ENCODE results near the gene HPS4. TPM values are rescaled to one million over a fixed set of nuclear protein-coding genes. Genes with fewer than 3 reads are reported as not detected.

Gene HPS4
- total RNA-seq, 1 experiment from 2014 or later, result 35.4 TPM

DNA sequence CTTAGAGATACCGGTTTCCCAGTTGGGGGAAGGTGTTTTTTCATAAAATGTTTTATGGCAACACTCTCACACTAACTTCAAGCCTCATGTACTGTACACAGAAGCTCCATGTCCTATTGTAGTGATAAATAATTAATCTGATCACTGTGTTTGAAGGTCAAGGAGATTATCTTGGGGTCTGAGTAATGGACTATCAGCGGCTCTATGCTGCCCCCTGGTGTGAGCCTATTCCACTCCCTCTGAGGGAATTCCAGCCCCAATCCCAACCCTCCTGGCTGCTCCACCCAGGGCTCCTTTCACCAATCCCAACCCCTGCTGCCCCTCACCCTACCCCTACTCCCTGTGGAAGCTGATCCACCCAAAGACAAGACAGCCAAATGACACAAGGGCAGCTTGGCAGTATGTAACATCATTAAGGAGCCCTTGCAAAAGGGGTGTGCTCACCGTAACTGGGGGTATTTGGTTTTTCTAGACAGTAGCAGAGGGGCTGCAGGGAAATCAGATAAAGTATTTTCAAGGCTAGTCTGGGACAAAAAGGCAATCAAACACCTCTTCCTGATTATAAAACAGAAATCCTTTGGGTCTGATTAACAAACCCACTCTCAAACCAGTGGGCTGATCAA lies 22.3 kb downstream of the HPS4 start:
- Histone ChIP-seq H2AFZ (ENCODE audit: low read depth, low read length, poor library complexity, severe bottlenecking) (no peak overlapping the region), H3K79me2 (ENCODE audit: insufficient read depth, low read length) (peaks cover 14% of the 10 kb centered on the region), H3K4me1 (ENCODE audit: control insufficient read depth in 1 of 2, insufficient read depth in 2 of 2, low read length in 2 of 2) (peaks cover 0 to 7% of the 10 kb centered on the region in 2 experiments; a peak in 3 of 4 replicates), H3K27me3 (ENCODE audit: insufficient read depth, low read length) (no peaks in the 10 kb centered on the region), H3K4me3 (replicated peaks in 1 of 2; ENCODE audit: low read depth in 1 of 2, low read length in 2 of 2) (no peak overlapping the region), H3K9ac (ENCODE audit: low read length) (no peak overlapping the region), H3K36me3 (ENCODE audit: control insufficient read depth in 1 of 2, insufficient read depth in 2 of 2, low read length in 2 of 2) (peaks cover 20 to 27% of the 10 kb centered on the region in 2 experiments; a peak in 3 of 4 replicates), H4K20me1 (ENCODE audit: insufficient read depth) (peaks cover 4% of the 10 kb centered on the region; the same call in 1 of the 2 replicates), H3K9me3 (ENCODE audit: control insufficient read depth in 1 of 2, insufficient read depth in 1 of 2, low read depth in 1 of 2, low read length in 2 of 2) (no peaks in the 10 kb centered on the region), H3K9me2 (ENCODE audit: insufficient read depth) (no peaks in the 10 kb centered on the region), H3K4me2 (ENCODE audit: low read length) (no peak overlapping the region), H3K27ac (ENCODE audit: low read depth, low read length) (no peak overlapping the region)
- CTCF ChIA-PET, result interaction anchor here (0.7 to 3.9 kb wide), 7 partner anchors 10 to 97 kb away, joined by 3 to 35 read pairs (median 5); no protein-coding TSS in a partner anchor
- BruUV-seq (replicated peaks), result no TSS peak
- RAD21 ChIA-PET (ENCODE audit: low non-redundant PET in 1 of 2, low total read pairs in 2 of 2, uncharacterized antibody in 2 of 2, unreplicated experiment in 2 of 2), result interaction anchor here in 1 of 2 experiments (0.6 to 1.2 kb wide), 2 partner anchors 97 to 1520 kb away, joined by 3 to 6 read pairs; no protein-coding TSS in a partner anchor
- ATAC-seq, result peak; percentile 99
- POLR2A ChIA-PET, result interaction anchor here (1.3 kb wide), 1 partner anchor 97 kb away, joined by 3 read pairs; no protein-coding TSS in a partner anchor
- TF ChIP-seq, protein P1, sequence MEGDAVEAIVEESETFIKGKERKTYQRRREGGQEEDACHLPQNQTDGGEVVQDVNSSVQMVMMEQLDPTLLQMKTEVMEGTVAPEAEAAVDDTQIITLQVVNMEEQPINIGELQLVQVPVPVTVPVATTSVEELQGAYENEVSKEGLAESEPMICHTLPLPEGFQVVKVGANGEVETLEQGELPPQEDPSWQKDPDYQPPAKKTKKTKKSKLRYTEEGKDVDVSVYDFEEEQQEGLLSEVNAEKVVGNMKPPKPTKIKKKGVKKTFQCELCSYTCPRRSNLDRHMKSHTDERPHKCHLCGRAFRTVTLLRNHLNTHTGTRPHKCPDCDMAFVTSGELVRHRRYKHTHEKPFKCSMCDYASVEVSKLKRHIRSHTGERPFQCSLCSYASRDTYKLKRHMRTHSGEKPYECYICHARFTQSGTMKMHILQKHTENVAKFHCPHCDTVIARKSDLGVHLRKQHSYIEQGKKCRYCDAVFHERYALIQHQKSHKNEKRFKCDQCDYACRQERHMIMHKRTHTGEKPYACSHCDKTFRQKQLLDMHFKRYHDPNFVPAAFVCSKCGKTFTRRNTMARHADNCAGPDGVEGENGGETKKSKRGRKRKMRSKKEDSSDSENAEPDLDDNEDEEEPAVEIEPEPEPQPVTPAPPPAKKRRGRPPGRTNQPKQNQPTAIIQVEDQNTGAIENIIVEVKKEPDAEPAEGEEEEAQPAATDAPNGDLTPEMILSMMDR (IDR thresholded peaks at IDR 0.05 in 2 of 3, conservative IDR thresholded peaks at IDR 0.05 in 1 of 3; ENCODE audit: borderline replicate concordance in 1 of 3, insufficient read depth in 1 of 3, low read depth in 2 of 3, low read length in 2 of 3), result peak; percentile 45 to 88 (median 87); a peak in 5 of 6 replicates
- TF ChIP-seq RAD21 (IDR thresholded peaks at IDR 0.05; ENCODE audit: low read depth) (peak; percentile 61), SIN3A (IDR thresholded peaks at IDR 0.05; ENCODE audit: low read depth) (no peak)
- DNase-seq (ENCODE audit: low read depth, low spot score), result peak; percentile 18
- intact Hi-C loops (cut with micrococcal nuclease), result loop anchor here (1.0 kb wide), 2 partner anchors 63 to 97 kb away; no protein-coding TSS in a partner anchor

GRCh38 chr22:26460202-26460601 lies 23.4 kb downstream of the HPS4 start:
- CTCF ChIA-PET, result interaction anchor here (0.6 to 3.9 kb wide), 5 partner anchors 11 to 96 kb away, joined by 3 to 35 read pairs (median 4); no protein-coding TSS in a partner anchor
- TF ChIP-seq FOSL1 (IDR thresholded peaks at IDR 0.05; ENCODE audit: low read depth) (no peak), RAD21 (IDR thresholded peaks at IDR 0.05; ENCODE audit: low read depth) (no peak), CBX3 (IDR thresholded peaks at IDR 0.05; ENCODE audit: low read depth) (no peak), ZFX (IDR thresholded peaks at IDR 0.05) (no peak), ZNF274 (IDR thresholded peaks at IDR 0.05; ENCODE audit: low read depth, low read length) (no peak), JUND (IDR thresholded peaks at IDR 0.05) (no peak), POLR2A (IDR thresholded peaks at IDR 0.05; ENCODE audit: borderline replicate concordance, extremely low read depth, insufficient read depth, insufficient read length) (no peak), EZH2 (IDR thresholded peaks at IDR 0.05) (no peak), EGR1 (IDR thresholded peaks at IDR 0.05; ENCODE audit: low read depth) (no peak)
- TF ChIP-seq, protein P2, sequence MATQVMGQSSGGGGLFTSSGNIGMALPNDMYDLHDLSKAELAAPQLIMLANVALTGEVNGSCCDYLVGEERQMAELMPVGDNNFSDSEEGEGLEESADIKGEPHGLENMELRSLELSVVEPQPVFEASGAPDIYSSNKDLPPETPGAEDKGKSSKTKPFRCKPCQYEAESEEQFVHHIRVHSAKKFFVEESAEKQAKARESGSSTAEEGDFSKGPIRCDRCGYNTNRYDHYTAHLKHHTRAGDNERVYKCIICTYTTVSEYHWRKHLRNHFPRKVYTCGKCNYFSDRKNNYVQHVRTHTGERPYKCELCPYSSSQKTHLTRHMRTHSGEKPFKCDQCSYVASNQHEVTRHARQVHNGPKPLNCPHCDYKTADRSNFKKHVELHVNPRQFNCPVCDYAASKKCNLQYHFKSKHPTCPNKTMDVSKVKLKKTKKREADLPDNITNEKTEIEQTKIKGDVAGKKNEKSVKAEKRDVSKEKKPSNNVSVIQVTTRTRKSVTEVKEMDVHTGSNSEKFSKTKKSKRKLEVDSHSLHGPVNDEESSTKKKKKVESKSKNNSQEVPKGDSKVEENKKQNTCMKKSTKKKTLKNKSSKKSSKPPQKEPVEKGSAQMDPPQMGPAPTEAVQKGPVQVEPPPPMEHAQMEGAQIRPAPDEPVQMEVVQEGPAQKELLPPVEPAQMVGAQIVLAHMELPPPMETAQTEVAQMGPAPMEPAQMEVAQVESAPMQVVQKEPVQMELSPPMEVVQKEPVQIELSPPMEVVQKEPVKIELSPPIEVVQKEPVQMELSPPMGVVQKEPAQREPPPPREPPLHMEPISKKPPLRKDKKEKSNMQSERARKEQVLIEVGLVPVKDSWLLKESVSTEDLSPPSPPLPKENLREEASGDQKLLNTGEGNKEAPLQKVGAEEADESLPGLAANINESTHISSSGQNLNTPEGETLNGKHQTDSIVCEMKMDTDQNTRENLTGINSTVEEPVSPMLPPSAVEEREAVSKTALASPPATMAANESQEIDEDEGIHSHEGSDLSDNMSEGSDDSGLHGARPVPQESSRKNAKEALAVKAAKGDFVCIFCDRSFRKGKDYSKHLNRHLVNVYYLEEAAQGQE (IDR thresholded peaks at IDR 0.05; ENCODE audit: low read depth), result no peak
- TF ChIP-seq, protein P3, sequence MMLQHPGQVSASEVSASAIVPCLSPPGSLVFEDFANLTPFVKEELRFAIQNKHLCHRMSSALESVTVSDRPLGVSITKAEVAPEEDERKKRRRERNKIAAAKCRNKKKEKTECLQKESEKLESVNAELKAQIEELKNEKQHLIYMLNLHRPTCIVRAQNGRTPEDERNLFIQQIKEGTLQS (IDR thresholded peaks at IDR 0.05), result no peak

More at GRCh38 chr22:26460202-26460601, 23.4 kb downstream of the HPS4 start:
- ATAC-seq (no peak), DNase-seq (ENCODE audit: low read depth, low spot score) (no peak)
- Histone ChIP-seq H3K4me1 (ENCODE audit: control insufficient read depth in 1 of 2, insufficient read depth in 2 of 2, low read length in 2 of 2) (peaks cover 0 to 7% of the 10 kb centered on the region in 2 experiments; a peak in 3 of 4 replicates), H3K36me3 (ENCODE audit: control insufficient read depth in 1 of 2, insufficient read depth in 2 of 2, low read length in 2 of 2) (peaks cover 18 to 19% of the 10 kb centered on the region in 2 experiments; a peak in 3 of 4 replicates), H3K27ac (ENCODE audit: low read depth, low read length) (no peak overlapping the region), H3K27me3 (ENCODE audit: insufficient read depth, low read length) (no peaks in the 10 kb centered on the region), H3K4me2 (ENCODE audit: low read length) (no peak overlapping the region), H3K9ac (ENCODE audit: low read length) (no peak overlapping the region), H3K9me3 (ENCODE audit: control insufficient read depth in 1 of 2, insufficient read depth in 1 of 2, low read depth in 1 of 2, low read length in 2 of 2) (no peaks in the 10 kb centered on the region), H4K20me1 (ENCODE audit: insufficient read depth) (peaks cover 4% of the 10 kb centered on the region; the same call in 1 of the 2 replicates), H3K4me3 (replicated peaks in 1 of 2; ENCODE audit: low read depth in 1 of 2, low read length in 2 of 2) (no peak overlapping the region), H3K9me2 (ENCODE audit: insufficient read depth) (no peaks in the 10 kb centered on the region), H2AFZ (ENCODE audit: low read depth, low read length, poor library complexity, severe bottlenecking) (no peak overlapping the region), H3K79me2 (ENCODE audit: insufficient read depth, low read length) (peaks cover 14% of the 10 kb centered on the region)
- BruUV-seq (replicated peaks), result no TSS peak
- ChIA-PET RAD21 (ENCODE audit: low non-redundant PET in 1 of 2, low total read pairs in 2 of 2, uncharacterized antibody in 2 of 2, unreplicated experiment in 2 of 2) (no interaction called here), POLR2A (no interaction called here)
- intact Hi-C loops (cut with micrococcal nuclease), result no loop called here
